WTC11 (cell line): Measurements from ENCODE around the gene KCNK18.

Experiments
- ATF1 ChIP-seq: sonication (generic); formaldehyde crosslinking; IDR thresholded peaks from 2 replicates; pipeline ENCODE4 v1.8.1; 2023; ENCODE audit warnings: mild to moderate bottlenecking, moderate library complexity, missing genetic modification reagents
- ESRRA ChIP-seq: sonication (generic); formaldehyde crosslinking; IDR thresholded peaks from 2 replicates; pipeline ENCODE4 v1.8.1; 2022; ENCODE audit warnings: mild to moderate bottlenecking, missing genetic modification reagents, borderline replicate concordance
- JUN ChIP-seq: sonication (generic); formaldehyde crosslinking; IDR thresholded peaks from 2 replicates; pipeline ENCODE4 v1.8.0; 2023; ENCODE audit warnings: mild to moderate bottlenecking, missing genetic modification reagents
- NFE2L1 ChIP-seq: sonication (generic); formaldehyde crosslinking; IDR thresholded peaks from 2 replicates; pipeline ENCODE4 v1.8.1; 2023; ENCODE audit warnings: missing genetic modification reagents
- SP1 ChIP-seq: sonication (generic); formaldehyde crosslinking; conservative IDR thresholded peaks from 2 replicates; pipeline ENCODE4 v1.8.1; 2022; ENCODE audit warnings: missing genetic modification reagents
- ZNF671 ChIP-seq: fragments of 250-450 bp; sonication (Bioruptor Pico); IDR thresholded peaks from 2 replicates; pipeline ENCODE4 v1.8.0; 2021; ENCODE audit warnings: mild to moderate bottlenecking
- TF ChIP-seq, protein P1 (sequence below): fragments of 200-600 bp; IDR thresholded peaks from 2 replicates; pipeline ENCODE4 v1.8.0; 2022; ENCODE audit warnings: antibody characterized with exemption

DNA sequence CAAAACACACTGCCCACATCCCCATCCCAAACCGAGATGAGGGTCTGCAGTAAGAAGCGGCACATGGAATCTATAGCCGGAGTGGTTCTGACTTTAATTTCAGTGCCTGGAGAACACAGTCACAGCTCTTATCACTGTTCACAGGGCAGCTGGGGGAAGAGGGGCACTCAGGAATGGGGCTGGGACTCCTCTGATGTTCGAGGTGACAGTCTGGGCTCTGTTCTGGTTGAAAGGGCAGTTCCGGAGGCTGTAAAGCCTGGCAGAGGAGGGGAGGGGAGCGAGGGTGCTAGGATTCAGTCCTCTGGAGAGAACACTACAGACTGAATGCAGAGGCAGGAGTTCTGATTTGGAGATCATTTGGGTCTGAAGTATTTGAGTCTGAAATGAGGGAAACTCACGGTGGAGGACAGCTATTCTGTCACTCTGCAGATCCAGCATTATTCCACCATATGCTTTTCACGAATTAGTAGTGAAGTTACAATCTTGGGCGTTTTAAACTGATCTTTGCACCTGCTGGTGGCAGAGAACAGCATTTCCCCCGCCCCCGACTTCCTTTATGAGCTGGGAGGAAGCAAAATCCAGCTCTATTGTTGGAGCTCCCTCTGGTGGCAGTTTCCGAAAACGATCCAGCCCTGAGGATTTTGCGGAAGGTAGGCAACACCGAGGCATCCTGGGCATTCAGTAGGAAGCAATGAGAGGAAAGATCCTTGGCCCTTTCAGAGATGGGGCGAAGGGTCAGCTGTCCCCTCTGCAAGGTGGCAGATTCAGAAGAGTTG lies 22.7 kb upstream of the KCNK18 start:
- TF ChIP-seq NFE2L1 (CRISPR knock-in tag) (no peak), ATF1 (CRISPR knock-in tag) (no peak), JUN (no peak), ESRRA (CRISPR knock-in tag) (no peak), SP1 (CRISPR knock-in tag) (no peak), ZNF671 (CRISPR knock-in tag) (no peak)
- TF ChIP-seq, protein P1, sequence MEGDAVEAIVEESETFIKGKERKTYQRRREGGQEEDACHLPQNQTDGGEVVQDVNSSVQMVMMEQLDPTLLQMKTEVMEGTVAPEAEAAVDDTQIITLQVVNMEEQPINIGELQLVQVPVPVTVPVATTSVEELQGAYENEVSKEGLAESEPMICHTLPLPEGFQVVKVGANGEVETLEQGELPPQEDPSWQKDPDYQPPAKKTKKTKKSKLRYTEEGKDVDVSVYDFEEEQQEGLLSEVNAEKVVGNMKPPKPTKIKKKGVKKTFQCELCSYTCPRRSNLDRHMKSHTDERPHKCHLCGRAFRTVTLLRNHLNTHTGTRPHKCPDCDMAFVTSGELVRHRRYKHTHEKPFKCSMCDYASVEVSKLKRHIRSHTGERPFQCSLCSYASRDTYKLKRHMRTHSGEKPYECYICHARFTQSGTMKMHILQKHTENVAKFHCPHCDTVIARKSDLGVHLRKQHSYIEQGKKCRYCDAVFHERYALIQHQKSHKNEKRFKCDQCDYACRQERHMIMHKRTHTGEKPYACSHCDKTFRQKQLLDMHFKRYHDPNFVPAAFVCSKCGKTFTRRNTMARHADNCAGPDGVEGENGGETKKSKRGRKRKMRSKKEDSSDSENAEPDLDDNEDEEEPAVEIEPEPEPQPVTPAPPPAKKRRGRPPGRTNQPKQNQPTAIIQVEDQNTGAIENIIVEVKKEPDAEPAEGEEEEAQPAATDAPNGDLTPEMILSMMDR = peak; percentile 81
